GM04504 (cell line): ENCODE data around the gene CXCR5.

Experiments
- DNase-seq: peaks from one replicate; pipeline ENCODE4 v3.0.0-alpha.2; 2012; ENCODE audit warnings: low read depth

The CXCR5 gene

GRCh38 chr11:118912742-118913410, 29.2 kb downstream of the CXCR5 start:
- DNase-seq, result no peak

GRCh38 chr11:118913411-118914125, 29.9 kb downstream of the CXCR5 start:
- no peak for DNase-seq

GRCh38 chr11:118914178-118914918, 30.7 kb downstream of the CXCR5 start:
- DNase-seq, result no peak

GRCh38 chr11:118914987-118915386, 31.3 kb downstream of the CXCR5 start:
- no peak for DNase-seq

- DNase-seq, result no peak
These were observed 31.7 kb downstream of the CXCR5 start for GRCh38 chr11:118915396-118915795.

- DNase-seq, result no peak
These were observed 32.5 kb downstream of the CXCR5 start for GRCh38 chr11:118915941-118916841.

- no peak for DNase-seq
These were observed 33.2 kb downstream of the CXCR5 start for GRCh38 chr11:118916842-118917388.

- DNase-seq, result no peak
These were observed 33.9 kb downstream of the CXCR5 start for GRCh38 chr11:118917481-118918127.

GRCh38 chr11:118918128-118918685, 34.5 kb downstream of the CXCR5 start:
- peak; percentile 87 for DNase-seq

GRCh38 chr11:118918686-118919280, 35.1 kb downstream of the CXCR5 start:
- DNase-seq, result no peak

GRCh38 chr11:118921121-118921928, 37.6 kb downstream of the CXCR5 start:
- DNase-seq, result peak; percentile 85

GRCh38 chr11:118921929-118922744, 38.4 kb downstream of the CXCR5 start:
- no peak for DNase-seq

GRCh38 chr11:118922745-118923627, 39.3 kb downstream of the CXCR5 start:
- no peak for DNase-seq

GRCh38 chr11:118923721-118924587, 40.3 kb downstream of the CXCR5 start:
- DNase-seq, result no peak

GRCh38 chr11:118924591-118925585, 41.2 kb downstream of the CXCR5 start:
- DNase-seq, result no peak
